Kidney tubule cell (primary cell): Measurements from ENCODE around the gene HES1.
A peak's percentile ranks its signal among the peaks of the same experiment; 100 is the strongest.
"Not testable (repeated sequence)": the region's sequence is repeated elsewhere in the genome, so short reads cannot be mapped to it uniquely, and the experiment has no call there.

Experiments used
- DNase-seq: peaks from one replicate; pipeline ENCODE4 v3.0.0-alpha.2; 2018; ENCODE audit warnings: low spot score

The HES1 gene, protein sequence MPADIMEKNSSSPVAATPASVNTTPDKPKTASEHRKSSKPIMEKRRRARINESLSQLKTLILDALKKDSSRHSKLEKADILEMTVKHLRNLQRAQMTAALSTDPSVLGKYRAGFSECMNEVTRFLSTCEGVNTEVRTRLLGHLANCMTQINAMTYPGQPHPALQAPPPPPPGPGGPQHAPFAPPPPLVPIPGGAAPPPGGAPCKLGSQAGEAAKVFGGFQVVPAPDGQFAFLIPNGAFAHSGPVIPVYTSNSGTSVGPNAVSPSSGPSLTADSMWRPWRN

DNA sequence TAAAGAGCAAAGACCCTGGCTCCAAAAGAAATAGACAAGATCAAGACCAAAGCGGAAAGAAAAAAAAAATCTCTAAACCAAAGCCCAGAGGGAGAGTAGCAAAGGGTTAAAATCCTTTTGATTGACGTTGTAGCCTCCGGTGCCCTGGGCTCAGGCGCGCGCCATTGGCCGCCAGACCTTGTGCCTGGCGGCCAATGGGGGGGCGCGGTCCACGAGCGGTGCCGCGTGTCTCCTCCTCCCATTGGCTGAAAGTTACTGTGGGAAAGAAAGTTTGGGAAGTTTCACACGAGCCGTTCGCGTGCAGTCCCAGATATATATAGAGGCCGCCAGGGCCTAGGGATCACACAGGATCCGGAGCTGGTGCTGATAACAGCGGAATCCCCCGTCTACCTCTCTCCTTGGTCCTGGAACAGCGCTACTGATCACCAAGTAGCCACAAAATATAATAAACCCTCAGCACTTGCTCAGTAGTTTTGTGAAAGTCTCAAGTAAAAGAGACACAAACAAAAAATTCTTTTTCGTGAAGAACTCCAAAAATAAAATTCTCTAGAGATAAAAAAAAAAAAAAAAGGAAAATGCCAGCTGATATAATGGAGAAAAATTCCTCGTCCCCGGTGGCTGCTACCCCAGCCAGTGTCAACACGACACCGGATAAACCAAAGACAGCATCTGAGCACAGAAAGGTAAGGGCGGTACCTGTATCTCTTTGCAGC lies at the start of gene HES1:
Gene HES1, plus strand, starts transcription at position 343 of the 713 bp plus-strand sequence. Its CDS starts 233 bp downstream, at position 576.
- DNase-seq = peak; percentile 98

DNA sequence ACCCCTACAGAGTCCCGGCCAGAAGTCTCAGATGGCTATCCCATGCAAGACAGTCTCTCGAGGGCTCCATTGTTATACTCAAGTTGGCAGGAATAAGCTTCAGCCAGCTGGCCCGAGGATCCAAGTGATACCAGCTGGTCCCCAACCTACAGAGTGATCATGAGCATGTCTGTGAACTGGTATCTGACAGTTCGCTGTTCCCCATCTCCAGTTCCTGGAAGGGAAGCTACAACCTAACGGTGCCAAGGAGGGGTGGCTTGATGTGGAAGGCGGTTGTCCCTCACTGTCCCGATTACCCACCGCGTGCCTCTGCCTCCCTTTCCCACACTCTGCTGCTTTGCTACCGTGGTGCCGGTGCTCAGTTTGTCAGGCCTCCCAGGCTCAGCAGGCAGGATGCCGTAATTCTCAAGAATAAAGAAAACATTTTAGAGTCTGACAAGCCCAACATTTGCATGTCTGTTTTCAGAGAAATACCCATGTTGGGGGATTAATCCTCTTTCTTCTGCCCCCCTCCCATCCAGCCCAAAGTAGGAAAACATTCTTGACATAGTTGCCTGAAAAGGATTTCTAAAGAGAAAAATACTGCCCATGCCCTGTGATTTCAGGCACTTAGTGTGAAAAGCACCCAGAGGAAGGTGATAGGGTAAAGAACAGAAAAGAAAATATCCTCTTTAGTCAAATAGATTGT lies 49.4 kb upstream of the HES1 start:
- no peak for DNase-seq

DNA sequence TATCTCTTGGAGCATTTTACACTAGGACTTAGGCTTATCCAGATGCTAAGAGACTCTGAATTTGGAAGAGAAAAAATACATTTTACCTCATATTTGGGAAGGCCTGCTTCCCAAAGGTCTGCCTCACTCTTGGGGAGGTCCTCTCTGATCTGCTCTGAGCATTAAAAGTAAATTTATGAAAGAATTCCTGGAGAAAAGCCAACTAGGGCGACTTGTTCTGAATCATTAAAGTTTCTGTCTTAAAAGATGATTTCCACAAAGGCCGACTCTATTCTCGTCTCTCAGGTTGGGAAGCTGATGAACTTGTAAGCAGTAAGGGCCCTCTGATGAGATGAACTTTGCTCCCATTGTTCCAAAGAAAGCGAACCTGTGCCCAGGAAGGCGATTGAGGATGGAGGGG lies 48.7 kb upstream of the HES1 start:
- DNase-seq = no peak

DNA sequence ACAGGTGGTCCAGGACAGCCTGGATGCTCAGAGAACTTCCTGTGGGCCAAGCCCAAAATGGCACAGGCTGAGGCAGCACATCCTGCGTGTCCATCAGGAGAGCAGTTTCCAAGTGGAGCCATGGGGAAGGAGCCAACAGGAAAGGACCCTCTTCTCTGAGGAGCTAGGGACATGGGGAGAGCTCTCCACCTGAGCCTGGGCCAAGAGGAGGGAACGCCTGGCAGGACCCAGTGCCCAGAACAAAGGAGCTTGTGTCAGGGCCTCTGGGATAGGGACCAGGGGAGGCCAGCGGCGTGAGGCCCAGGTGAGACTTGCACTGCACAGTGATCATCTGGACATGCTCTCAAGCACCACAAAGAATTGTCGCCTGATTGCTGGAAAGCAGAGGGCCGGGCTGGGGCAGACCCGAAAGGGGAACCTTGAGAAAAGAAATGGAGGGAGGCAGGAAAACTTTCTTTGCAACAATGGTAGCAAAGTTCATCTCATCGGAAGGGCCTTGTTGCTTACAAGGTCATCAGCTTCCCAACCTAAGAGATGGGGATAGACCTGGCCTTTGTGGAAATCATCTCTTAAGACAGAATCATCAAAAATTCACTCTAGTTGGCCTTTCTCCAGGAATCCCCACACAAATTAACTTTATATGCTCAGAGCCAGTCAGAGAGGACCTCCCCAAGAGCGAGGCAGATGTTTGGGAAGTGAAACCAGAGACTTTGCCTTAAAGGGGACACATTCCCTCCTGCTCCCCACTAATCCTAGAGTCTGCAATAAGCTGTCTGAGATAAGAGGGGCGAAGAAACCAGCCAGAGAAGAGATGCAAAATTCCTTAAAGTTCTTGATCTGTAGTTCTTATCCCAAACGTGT lies 47.7 kb upstream of the HES1 start:
- peak; percentile 45 for DNase-seq

DNA sequence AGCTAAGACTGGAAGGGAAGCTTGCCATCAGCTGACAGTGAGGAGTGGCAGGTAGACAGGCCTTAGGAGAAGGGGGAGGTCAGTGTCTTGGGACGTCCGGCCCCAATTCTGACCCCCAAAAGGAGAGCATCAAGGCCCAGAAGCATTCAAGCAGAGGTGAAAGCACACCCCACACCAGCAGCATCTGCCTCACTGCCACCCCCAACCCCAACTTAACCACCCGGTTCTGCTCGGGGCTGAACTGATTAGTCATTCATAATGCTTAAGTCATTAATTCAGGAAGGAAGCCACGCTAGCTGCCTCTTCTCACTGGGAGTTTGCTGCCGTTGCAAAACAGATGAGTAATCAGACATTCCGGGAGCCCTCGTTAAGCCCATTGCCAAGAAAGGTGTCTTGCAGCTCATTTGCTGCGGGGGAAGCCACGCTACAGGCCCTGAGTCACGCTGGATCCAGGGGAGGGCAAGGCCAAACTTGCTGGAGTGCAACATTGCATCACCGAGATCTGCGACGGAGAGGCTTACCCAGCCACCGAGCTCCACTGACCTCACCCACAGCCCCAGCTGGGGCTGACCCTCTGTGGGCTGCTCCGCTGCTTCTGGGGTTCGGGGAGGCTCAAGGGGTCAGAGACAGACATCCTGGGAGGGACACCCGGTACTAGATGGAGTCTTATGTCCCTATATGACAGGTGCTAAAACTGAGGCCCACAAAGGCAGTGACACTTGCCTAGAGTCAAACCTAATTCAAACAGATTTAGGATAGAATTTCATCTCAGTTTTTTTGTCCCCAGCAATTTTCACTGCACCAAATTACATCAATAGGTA lies 46.4 kb upstream of the HES1 start:
- peak; percentile 100 for DNase-seq

DNA sequence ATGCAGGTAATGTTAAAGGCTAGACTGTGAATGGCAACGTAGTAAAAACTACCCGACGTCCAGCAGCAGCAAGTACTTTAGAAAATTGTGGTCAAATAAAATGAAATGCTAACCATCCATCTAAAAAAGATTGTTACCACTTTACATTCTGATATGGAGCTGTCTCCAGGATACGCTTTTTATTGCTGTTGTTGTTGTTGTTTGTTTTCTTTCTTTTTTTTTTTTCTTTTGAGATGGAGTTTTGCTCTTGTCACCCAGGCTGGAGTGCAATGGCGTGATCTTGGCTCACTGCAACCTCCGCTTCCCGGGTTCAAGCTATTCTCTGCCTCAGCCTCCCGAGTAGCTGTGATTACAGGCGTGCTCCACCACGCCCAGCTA lies 45.8 kb upstream of the HES1 start:
- DNase-seq = not testable (repeated sequence)

DNA sequence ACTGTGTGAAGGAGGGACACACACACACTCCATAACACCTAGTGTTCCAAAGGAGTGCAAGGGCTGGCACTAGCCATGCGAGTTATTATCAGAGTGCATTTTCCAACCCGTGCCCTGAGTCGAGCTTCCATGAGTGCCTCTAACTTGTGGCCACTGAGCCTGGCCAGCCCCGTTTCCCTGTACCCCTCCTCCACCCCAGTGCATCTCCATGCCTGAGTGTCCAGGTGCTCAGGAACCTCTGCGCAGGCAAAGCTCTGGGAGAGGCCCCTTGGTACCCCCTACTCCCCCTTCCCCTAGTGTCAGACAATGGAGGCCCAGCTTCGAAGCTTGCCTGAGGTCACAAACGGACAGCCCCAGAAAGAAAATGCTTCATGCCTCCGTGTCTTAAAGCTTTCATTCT lies 45.2 kb upstream of the HES1 start:
- DNase-seq = no peak

DNA sequence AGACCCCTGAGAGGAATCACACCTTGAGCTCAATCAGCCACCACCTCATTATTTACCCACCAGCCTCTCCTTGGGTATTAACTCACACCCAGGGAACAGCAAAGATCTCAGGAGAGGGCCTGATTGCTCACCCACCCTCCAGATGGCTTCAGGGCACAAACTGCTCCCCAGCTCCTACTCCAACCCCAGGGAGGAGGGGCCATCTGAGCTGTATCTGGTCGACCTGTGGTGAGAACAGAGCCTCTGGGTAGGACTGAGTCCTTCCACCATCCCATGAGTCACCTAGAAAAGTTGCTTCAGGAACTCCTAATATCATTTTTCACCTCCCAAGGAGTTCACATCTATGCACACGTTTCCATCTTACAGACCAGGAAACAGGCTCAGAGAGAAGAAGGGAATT lies 44.8 kb upstream of the HES1 start:
- DNase-seq = peak; percentile 95

DNA sequence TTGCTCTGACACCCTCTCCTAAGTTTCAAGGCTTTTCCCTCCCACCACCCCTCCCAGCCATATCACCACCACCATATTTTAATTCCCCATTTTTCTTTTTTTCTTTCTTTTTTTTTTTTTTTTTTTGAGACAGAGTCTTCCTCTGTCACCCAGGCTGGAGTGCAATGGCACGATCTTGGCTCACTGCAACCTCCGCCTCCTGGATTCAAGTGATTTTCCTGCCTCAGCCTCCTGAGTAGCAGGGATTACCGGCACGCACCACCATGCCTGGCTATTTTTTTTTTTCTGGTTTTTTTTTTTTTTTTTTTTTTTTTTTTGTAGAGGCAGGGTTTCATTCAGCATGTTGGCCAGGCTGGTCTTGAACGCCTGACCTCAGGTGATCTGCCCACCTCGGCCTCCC lies 44.1 kb upstream of the HES1 start:
- DNase-seq = not testable (repeated sequence)

DNA sequence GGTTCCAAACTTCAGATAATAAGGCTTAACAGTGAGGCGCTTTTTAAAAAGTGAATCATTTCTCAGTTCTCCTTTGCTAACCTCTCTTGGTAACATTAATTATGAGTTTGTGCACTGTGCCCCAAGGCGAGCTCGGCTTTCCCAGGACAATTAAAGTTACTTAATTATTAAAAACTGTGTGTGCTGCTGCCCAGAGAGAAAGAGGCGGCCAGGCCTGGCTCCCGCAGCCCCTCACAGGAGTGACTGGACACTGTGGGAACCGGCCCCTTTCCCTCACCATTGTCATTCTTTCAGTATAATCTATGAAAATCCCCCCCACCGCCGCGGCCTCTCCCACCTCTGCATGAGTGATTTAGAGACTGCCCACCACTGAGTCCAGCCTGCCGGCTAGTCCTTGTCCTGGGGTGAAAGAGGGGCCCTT lies 43.1 kb upstream of the HES1 start:
- no peak for DNase-seq

DNA sequence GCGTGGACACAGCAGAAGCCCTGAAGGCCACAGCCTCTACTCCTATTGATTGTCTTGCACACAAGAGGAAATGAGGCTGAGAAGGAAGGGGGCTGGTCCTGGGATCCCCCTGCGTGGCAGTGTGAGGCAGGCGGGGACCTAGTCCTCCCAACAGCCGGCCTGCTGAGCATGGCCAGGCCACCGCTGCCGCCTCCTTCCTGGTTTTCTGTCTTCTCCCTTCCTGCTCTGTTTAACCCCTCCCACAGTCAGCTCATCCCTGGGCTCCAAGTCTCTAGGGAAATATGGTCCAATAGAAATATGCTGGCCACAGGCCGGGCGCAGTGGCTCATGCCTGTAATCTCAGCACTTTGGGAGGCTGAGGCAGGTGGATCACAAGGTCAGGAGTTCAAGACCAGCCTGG lies 42.1 kb upstream of the HES1 start:
- no peak for DNase-seq

DNA sequence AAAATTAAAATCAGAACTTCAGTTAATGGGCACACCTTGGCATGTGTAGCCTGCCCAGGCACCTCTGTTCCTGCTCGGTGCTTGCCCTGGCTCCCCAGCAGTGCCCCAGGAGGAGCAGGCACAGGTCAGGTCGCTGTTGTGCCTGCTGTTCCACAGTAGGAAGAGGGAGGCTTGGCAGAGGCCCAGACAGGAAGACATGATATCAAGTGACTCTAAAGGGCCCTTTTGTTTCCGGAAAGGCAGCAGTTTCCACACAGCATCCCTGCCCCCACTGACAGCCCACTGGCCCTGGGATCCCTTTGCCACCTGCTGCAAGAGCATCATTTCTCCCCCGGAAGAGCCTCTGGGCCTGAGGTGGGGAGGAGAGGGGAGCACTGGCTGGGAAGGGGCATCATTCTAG lies 40.5 kb upstream of the HES1 start:
- DNase-seq = peak; percentile 50

DNA sequence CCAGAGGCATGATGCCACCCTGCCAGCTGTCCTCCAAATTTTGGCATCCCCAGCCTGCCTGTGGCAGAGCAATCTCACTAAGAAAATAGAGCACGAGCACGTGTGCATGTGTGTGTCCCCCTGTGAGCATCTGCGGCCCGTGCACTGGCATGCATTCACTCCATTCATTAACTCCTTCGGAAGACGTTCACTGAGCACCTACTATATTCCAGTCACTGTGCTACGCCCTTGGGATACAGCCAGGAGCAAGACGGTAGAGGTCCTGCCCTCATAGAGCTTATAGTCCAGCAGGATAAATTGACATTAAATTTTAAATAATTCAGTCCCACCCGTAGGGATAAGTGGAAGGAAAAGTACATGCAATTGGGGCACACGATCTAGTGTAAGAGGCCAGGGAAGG lies 40.0 kb upstream of the HES1 start:
- DNase-seq = no peak

DNA sequence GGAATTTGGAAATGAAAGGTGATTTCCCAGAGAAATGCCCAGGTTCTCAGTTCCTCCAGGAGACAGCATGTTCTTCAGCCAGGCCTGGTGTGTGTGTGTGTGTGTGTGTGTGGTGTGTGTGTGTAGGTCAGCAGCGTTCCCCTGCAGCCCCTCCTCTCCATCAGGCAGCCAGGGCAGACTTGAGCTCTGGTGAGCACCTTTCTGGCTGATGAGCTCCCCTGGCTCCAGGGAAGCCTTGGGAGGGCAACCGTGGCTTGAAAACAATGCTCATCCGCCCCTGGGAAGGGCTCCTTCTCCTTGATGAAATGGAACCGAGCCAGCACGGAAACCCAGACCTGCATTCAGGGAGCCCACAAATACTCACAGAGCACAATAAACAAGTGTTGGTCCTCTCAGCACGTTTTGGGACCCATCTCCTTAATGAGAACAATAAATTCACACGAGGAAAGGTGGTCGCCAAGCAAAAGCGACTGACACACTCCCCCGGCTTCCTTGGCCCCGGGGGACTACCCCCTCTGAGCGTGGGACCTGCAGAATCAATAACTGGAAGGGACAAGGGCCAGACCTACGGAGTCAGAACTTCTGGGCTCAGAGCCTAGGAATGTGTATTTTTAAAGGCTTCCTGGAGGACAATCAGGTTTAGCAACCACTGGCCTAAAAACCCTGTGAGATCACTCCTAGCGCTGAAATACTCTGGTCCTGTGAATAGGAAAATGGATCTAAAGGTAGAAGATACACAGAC lies 38.6 kb upstream of the HES1 start:
- no peak for DNase-seq

DNA sequence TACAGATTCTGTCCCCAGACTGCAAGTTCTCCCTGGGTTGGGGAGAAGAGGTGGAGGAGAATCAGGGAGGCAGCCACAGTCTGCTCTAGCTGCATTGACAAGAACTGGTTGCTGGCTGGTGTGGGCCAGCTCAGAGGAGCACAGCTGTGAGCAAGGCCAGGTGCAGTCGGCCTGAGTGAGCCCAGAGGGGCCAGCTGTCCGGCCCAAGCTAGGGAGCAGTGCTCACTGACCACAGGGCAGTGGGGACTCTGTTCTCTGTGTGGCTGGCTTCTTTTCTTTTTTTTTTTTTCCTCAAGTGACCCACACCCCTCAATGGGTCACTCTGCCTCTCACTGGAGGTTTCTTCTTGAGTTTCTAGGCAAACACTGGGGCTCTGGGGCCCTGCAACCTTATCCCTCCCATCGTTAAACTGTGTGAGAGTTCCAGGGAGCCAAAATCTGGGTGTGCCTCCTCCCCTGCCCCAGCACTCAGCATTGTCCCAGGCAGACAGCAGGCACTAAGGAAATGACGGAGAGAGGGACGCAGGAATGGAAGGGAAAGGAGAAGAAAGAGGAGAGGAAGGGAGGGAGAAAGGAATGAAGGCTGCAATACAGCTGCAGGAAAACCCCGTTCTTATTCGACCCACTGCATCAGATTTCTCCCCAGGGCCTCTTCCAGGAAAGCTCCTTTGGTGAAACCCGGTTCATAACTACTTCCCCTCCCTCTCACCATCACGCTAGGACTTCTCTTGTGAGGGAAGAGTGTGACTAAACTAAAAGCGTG lies 37.7 kb upstream of the HES1 start:
- DNase-seq = no peak

DNA sequence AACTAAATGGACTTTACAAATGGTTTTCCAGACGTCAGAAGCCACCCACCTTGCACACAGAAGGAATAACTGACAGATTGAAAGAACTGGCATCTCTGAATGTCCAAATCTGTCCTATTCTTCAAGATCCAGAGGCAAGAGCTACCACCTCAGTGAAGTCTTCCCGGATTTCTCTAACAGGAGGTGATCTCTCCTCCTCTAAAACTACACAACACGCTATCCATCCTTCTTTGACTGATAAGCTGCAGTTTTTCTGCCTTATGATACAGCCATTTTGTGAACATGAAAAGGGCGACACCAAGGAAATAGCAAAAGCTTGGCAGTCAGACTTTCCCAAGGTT lies 37.1 kb upstream of the HES1 start:
- DNase-seq = no peak

DNA sequence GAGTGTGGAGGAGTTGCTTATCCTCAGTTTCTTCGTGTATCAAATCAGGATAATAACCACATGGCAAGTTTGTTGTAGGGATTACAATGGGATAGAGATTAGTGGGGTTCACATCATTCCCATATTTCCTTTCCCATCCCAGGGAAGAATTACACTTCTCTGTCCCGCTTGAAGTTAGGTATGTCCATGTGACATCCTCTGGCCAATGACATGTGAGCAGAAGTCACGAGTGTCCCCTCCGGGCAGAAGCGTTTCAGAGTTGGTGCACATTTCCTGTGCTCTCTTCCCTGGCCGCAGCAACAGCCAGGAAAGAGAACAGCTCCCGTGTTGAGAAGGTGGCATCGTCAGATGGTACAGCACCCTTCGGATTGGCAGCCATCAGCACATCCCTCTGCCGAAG lies 36.7 kb upstream of the HES1 start:
- no peak for DNase-seq

DNA sequence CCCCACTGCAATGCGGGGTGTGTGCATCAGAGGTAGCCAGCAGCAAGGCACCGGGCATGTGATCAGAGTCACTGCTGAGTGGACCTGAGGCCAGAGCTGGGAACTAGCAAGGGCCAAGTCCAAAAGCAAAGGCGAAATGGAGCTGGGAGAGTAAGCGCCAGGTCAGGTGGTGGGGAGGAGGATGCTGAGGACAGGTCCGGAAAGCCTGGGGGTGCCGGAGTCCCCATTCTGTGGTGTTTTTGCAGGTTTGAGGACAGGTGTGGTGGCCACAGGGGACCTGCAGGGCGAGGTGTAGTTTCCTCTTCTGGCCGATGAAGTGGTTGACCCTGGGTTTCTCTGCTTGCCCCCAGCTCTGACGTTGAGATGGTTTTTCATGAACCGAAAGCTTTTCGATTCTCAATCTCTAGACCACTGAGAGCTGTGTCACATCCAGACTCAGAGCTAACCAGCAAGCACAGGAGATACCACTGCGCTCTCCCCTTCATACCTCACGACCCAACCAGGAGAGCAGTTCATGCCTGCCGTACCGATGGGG lies 35.0 kb upstream of the HES1 start:
- no peak for DNase-seq

DNA sequence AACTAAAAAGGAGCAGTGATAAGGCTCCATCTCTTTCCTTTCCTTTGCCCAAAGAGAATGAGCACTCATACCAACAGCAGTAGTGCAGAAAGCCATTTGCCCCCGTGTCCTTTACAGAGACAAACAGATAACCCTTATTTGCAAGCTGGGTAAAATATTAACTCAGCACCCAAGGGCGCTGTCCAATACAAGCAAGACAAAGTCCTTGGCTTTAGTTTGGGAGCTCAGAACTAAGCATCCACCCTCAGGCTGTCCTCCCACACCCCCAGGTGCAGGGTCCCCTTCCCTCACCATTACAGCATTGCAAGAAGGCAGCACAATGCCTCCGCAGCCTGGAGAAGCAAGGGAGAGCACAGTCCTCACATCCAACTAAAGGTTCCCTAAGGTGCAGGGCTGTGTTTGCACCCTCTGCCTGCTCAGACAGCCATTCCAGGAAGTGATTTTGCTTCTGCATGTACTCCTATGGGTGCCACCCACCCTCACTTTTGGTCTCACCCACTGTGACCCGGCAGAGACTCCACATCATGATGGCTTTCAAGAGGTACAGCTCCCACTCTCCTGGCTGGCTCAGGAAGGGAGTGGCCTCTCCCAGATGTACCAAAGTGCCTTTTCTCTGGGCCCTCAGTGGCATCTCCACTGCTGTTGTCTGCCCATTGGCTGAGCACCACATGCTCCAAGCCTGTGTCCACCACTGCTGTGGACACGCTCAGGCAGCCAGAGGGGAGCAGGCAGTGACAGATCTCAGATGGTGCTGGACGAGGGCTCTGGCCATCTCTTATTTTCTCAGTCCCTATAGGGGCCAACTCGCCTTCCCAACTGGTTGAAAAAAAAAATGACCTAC lies 34.1 kb upstream of the HES1 start:
- DNase-seq = no peak
